ENCODE data around the gene FTHL17.

The FTHL17 gene

GRCh38 chrX:31036895-31037294 lies 34.9 kb downstream of the FTHL17 start:
- no peak for DNase-seq

- DNase-seq: no peak
Measured at GRCh38 chrX:31027351-31027750, 44.5 kb downstream of the FTHL17 start.

GRCh38 chrX:31024866-31025265 lies 47.0 kb downstream of the FTHL17 start:
- DNase-seq: no peak

GRCh38 chrX:31021537-31021936 lies 50.3 kb downstream of the FTHL17 start:
- no peak for DNase-seq

All from effector CD8-positive, alpha-beta T cell (primary cell).